ENCODE results near the gene NUDCD3. TPM values are rescaled to one million over a fixed set of nuclear protein-coding genes. Genes with fewer than 3 reads are reported as not detected.

NUDCD3 gene
- total RNA-seq, 4 donors from 2014 or later: 53.3 to 87.9 (median 73.2) TPM

DNA sequence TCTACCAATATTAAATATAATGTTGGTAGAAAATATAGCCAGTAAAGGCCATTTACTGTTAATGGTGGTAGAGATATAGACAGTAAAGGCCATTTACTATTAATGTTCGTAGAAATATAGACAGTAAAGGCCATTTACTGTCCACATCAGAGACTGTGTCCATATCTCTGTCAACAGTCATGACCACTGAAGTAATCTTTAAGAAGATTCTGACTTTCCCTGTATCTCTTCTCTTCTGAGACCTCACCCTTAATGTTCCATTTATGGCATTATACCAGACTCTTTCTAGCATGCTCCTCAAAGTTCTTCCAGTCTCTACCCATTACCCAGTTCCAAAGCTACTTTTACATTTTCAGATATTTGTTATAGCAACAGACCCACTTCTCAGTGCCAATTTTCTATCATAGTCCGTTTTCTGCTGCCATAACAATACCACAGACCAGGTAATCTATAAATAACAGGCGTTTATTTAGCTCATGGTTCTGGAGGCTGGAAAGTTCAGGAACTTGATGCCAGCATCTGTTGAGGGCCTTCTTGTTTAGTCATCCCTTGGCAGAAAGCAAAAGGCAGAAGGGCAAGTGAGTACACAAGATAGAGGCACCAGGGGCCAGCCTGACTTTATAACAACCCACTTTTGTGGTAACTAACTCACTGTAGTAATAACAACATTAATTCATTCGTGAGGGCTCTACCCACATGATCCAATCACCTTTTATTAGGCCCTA, 7.9 kb upstream of the NUDCD3 start:
- H3K4me3 ChIP-seq (ENCODE audit: low read depth, poor library complexity, severe bottlenecking): no peak overlapping the region
- intact Hi-C loops (cut with DNase I; ENCODE audit: low total_unique reads): loop anchor here (10.0 kb wide), 1 partner anchor 66 kb away; no protein-coding TSS in a partner anchor
- WGBS, 2 donors: 63 to 65% methylated on average over 4 of the region's 4 CpGs
- no peak for DNase-seq (ENCODE audit: low spot score in 2 of 2)
- TF ChIP-seq, protein P1, sequence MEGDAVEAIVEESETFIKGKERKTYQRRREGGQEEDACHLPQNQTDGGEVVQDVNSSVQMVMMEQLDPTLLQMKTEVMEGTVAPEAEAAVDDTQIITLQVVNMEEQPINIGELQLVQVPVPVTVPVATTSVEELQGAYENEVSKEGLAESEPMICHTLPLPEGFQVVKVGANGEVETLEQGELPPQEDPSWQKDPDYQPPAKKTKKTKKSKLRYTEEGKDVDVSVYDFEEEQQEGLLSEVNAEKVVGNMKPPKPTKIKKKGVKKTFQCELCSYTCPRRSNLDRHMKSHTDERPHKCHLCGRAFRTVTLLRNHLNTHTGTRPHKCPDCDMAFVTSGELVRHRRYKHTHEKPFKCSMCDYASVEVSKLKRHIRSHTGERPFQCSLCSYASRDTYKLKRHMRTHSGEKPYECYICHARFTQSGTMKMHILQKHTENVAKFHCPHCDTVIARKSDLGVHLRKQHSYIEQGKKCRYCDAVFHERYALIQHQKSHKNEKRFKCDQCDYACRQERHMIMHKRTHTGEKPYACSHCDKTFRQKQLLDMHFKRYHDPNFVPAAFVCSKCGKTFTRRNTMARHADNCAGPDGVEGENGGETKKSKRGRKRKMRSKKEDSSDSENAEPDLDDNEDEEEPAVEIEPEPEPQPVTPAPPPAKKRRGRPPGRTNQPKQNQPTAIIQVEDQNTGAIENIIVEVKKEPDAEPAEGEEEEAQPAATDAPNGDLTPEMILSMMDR (IDR thresholded peaks at IDR 0.05): no peak
- no peak for TF ChIP-seq POLR2A (IDR thresholded peaks at IDR 0.05)

DNA sequence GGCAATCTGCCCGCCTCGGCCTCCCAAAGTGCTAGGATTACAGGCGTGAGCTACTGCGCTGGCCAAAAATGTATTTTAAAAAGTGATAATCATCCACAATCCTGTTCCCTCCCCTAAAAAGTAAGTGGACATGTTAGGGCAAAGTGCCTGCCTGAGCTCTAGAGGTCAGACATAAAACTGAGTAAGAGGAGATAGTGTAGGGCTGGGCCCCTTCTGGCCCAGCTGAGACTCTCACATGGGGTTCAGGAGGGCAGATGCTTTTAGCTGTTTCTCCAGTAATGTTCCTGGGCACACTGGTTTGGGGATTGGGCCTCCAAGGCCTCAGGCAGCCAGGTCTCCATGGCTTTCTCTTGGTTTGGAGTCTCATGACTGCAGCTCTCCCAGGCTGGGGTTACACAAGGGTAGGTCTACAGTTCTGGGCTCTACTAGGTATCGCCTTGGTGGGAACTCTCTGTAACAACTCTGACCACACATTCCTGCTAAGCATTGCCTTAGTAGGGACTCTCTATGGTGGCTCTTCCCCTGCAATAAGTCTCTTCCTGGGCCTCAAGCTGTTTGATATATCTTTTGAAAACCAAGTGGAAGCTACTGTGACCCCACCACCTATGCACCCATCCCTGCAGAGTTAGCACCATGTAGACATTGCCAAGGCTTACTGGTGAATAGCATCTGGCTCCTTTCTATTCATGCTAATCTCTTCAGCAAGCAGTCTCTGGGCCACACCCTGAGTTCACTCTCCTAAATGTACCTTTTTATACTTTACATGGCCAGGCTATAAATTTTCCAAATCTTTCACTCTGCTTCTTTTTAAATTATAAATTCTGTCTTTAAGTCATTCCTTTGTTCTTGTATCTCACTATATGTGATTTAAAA, 6.9 kb upstream of the NUDCD3 start:
- H3K4me3 ChIP-seq (ENCODE audit: low read depth, poor library complexity, severe bottlenecking): no peak overlapping the region
- no peak for DNase-seq (ENCODE audit: low spot score in 2 of 2)
- 88 to 91% methylated on average over 5 of the region's 5 CpGs for WGBS, 2 donors
- intact Hi-C loops (cut with DNase I; ENCODE audit: low total_unique reads): loop anchor here (10.0 kb wide), 1 partner anchor 67 kb away; no protein-coding TSS in a partner anchor
- TF ChIP-seq, protein P1 (IDR thresholded peaks at IDR 0.05): no peak
- no peak for TF ChIP-seq POLR2A (IDR thresholded peaks at IDR 0.05)

DNA sequence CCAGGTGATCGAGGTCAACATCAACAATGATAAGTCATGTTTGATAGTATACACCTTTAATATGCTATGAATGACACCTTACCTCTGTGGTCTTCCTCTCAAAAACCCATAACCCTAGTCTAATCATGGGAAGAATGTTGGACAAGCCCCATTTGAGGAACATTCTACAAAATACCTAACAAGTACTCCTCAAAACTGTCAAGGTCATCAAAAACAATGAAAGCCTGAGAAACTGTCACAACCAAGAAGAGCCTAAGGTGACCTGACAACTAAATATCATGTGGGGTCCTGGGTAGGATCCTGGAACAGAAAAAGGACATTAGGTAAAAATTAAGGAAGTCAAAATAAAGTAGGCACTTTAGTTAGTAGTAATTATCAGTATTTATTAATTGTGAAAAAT, 5.9 kb upstream of the NUDCD3 start:
- intact Hi-C loops (cut with DNase I; ENCODE audit: low total_unique reads): loop anchor here (10.0 kb wide), 1 partner anchor 68 kb away; no protein-coding TSS in a partner anchor
- TF ChIP-seq, protein P1 (IDR thresholded peaks at IDR 0.05): no peak
- no peak for TF ChIP-seq POLR2A (IDR thresholded peaks at IDR 0.05)
- WGBS, 2 donors: 84 to 86% methylated on average over 1 of the region's 1 CpG
- H3K4me3 ChIP-seq (ENCODE audit: low read depth, poor library complexity, severe bottlenecking): no peak overlapping the region
- DNase-seq (ENCODE audit: low spot score in 2 of 2): no peak

DNA sequence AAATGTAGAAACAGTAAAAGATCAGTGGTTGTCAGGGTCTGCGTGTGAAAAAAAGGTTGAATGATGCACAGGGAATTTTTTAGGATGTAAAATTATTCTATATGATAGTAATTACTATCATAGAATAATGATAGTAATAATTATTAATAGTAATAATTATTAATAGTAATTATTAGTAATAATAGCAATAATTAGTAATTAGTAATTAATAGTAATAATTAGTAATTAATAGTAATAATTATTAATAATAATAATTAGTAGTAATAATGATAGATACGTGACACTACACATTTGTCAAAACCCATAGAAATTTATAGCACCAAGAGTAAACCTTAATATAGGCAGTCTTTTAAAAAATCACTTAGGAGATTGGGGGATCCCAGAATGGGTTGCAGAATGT, 4.5 kb upstream of the NUDCD3 start:
- no peak for TF ChIP-seq POLR2A (IDR thresholded peaks at IDR 0.05)
- TF ChIP-seq, protein P1 (IDR thresholded peaks at IDR 0.05): no peak
- no peak for DNase-seq (ENCODE audit: low spot score in 2 of 2)
- no peak overlapping the region for H3K4me3 ChIP-seq (ENCODE audit: low read depth, poor library complexity, severe bottlenecking)
- 80 to 85% methylated on average over 2 of the region's 2 CpGs for WGBS, 2 donors
- intact Hi-C loops (cut with DNase I; ENCODE audit: low total_unique reads): loop anchor here (10.0 kb wide), 1 partner anchor 70 kb away; no protein-coding TSS in a partner anchor

DNA sequence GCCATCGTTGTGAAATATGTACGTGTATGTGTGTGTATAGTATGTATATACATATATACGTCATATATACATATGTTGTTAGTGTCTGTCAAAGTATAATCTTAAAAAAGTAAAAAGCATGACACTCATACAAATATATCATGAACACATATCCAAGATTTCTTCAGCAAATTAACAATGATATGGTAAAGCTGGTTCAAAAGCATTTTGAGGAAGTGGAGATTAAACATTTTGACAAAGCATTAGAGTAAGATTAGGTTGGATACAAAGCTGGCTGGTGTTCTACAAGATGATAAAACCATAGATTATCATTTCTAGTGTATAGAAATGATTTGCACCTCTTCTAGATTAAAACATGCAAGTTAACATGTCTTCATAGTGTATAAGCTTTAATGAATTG, 771 bp upstream of the NUDCD3 start:
- intact Hi-C loops (cut with DNase I; ENCODE audit: low total_unique reads): loop anchor here (10.0 kb wide), 1 partner anchor 74 kb away; no protein-coding TSS in a partner anchor
- WGBS, 2 donors: 7 to 8% methylated on average over 3 of the region's 3 CpGs

More for the DNA sequence above, 771 bp upstream of the NUDCD3 start:
- DNase-seq (ENCODE audit: low spot score in 2 of 2): no peak
- no peak for TF ChIP-seq POLR2A (IDR thresholded peaks at IDR 0.05)
- TF ChIP-seq, protein P1 (IDR thresholded peaks at IDR 0.05): no peak
- peak overlapping the region; percentile 96 for H3K4me3 ChIP-seq (ENCODE audit: low read depth, poor library complexity, severe bottlenecking)
